ENCODE data around the gene TBX19. TPM values are rescaled to one million over a fixed set of nuclear protein-coding genes. Genes with fewer than 3 reads are reported as not detected.

TBX19 gene
- total RNA-seq, 1 experiment from 2014 or later = 3.0 TPM

- DNase-seq (ENCODE audit: low read depth, low spot score) (no peak), ATAC-seq (no peak)
- H3K4me3 ChIP-seq (replicated peaks in 1 of 2; ENCODE audit: low read depth in 1 of 2, low read length in 2 of 2) = no peak overlapping the region
- ChIA-PET RAD21 (ENCODE audit: low non-redundant PET in 1 of 2, low total read pairs in 2 of 2, uncharacterized antibody in 2 of 2, unreplicated experiment in 2 of 2) (no interaction called here), POLR2A (no interaction called here), CTCF (no interaction called here)
- no TSS peak for BruUV-seq (replicated peaks)
- no peak overlapping the region for H3K9ac ChIP-seq (ENCODE audit: low read length)
- no peaks in the 10 kb centered on the region for H3K36me3 ChIP-seq (ENCODE audit: control insufficient read depth in 1 of 2, insufficient read depth in 2 of 2, low read length in 2 of 2)
- intact Hi-C loops (cut with micrococcal nuclease) = no loop called here
- H3K9me2 ChIP-seq (ENCODE audit: insufficient read depth) = no peaks in the 10 kb centered on the region
- peaks cover 27 to 30% of the 10 kb centered on the region in 2 experiments for H3K4me1 ChIP-seq (ENCODE audit: control insufficient read depth in 1 of 2, insufficient read depth in 2 of 2, low read length in 2 of 2)
- no peaks in the 10 kb centered on the region for H3K9me3 ChIP-seq (ENCODE audit: control insufficient read depth in 1 of 2, insufficient read depth in 1 of 2, low read depth in 1 of 2, low read length in 2 of 2)
- H3K79me2 ChIP-seq (ENCODE audit: insufficient read depth, low read length) = no peaks in the 10 kb centered on the region
- no peak overlapping the region for H2AFZ ChIP-seq (ENCODE audit: low read depth, low read length, poor library complexity, severe bottlenecking)
- H3K4me2 ChIP-seq (ENCODE audit: low read length) = no peak overlapping the region
- H4K20me1 ChIP-seq (ENCODE audit: insufficient read depth) = no peaks in the 10 kb centered on the region
- H3K27me3 ChIP-seq (ENCODE audit: insufficient read depth, low read length) = no peaks in the 10 kb centered on the region
- H3K27ac ChIP-seq (ENCODE audit: low read depth, low read length) = no peak overlapping the region
- TF ChIP-seq RAD21 (IDR thresholded peaks at IDR 0.05; ENCODE audit: low read depth) (no peak), CTCF (IDR thresholded peaks at IDR 0.05 in 2 of 3, conservative IDR thresholded peaks at IDR 0.05 in 1 of 3; ENCODE audit: borderline replicate concordance in 1 of 3, insufficient read depth in 1 of 3, low read depth in 2 of 3, low read length in 2 of 3) (no peak), POLR2AphosphoS5 (IDR thresholded peaks at IDR 0.05; ENCODE audit: low read depth, low read length) (no peak), REST (IDR thresholded peaks at IDR 0.05; ENCODE audit: low read depth) (no peak), ZBTB33 (IDR thresholded peaks at IDR 0.05; ENCODE audit: extremely low read depth, insufficient replicate concordance, low read length) (no peak), ZFX (IDR thresholded peaks at IDR 0.05) (no peak), CEBPB (IDR thresholded peaks at IDR 0.05; ENCODE audit: low read depth) (no peak), JUND (IDR thresholded peaks at IDR 0.05) (no peak), FOSL1 (IDR thresholded peaks at IDR 0.05; ENCODE audit: low read depth) (no peak), SP1 (IDR thresholded peaks at IDR 0.05; ENCODE audit: low read depth) (no peak), EGR1 (IDR thresholded peaks at IDR 0.05; ENCODE audit: low read depth) (no peak), EZH2 (IDR thresholded peaks at IDR 0.05) (no peak), MAX (IDR thresholded peaks at IDR 0.05) (no peak), ELF1 (IDR thresholded peaks at IDR 0.05; ENCODE audit: borderline replicate concordance, low read depth) (no peak), YY1 (IDR thresholded peaks at IDR 0.05; ENCODE audit: extremely low read depth, insufficient replicate concordance, low read depth, low read length) (no peak), SIN3A (IDR thresholded peaks at IDR 0.05; ENCODE audit: low read depth) (no peak), EZH2phosphoT487 (IDR thresholded peaks at IDR 0.05; ENCODE audit: borderline replicate concordance) (no peak), ZNF274 (IDR thresholded peaks at IDR 0.05; ENCODE audit: low read depth, low read length) (no peak), SRF (IDR thresholded peaks at IDR 0.05; ENCODE audit: low read depth) (no peak)
Measured at GRCh38 chr1:168288311-168289052, 7.8 kb downstream of the TBX19 start.

Measured in HCT116 (cell line).